HG03135 (cell line): ENCODE results near the gene GPA33.

Source experiments
- ATAC-seq: cut with Tn5 transposase; IDR thresholded peaks from one replicate; pipeline ENCODE4 v1.9.1; 2021; ENCODE audit warnings: mild to moderate bottlenecking, moderate library complexity; ENCODE audit not compliant: unreplicated experiment

The GPA33 gene

GRCh38 chr1:167088746-167089417, 1.3 kb downstream of the GPA33 start:
- ATAC-seq, result no peak

GRCh38 chr1:167086768-167087167, 3.4 kb downstream of the GPA33 start:
- ATAC-seq, result no peak

GRCh38 chr1:167086033-167086432, 4.1 kb downstream of the GPA33 start:
- ATAC-seq, result no peak

- ATAC-seq, result no peak
Measured at GRCh38 chr1:167084757-167085156, 5.4 kb downstream of the GPA33 start.

GRCh38 chr1:167083871-167084270, 6.3 kb downstream of the GPA33 start:
- no peak for ATAC-seq

GRCh38 chr1:167083066-167083665, 7.0 kb downstream of the GPA33 start:
- ATAC-seq, result no peak

GRCh38 chr1:167082511-167083027, 7.6 kb downstream of the GPA33 start:
- no peak for ATAC-seq

- no peak for ATAC-seq
Measured at GRCh38 chr1:167081594-167082156, 8.5 kb downstream of the GPA33 start.

- ATAC-seq, result no peak
Measured at GRCh38 chr1:167077868-167078210, 12.3 kb downstream of the GPA33 start.

- ATAC-seq, result no peak
Measured at GRCh38 chr1:167077128-167077867, 12.9 kb downstream of the GPA33 start.

GRCh38 chr1:167076136-167076710, 14.0 kb downstream of the GPA33 start:
- ATAC-seq, result no peak

GRCh38 chr1:167071286-167071685, 18.9 kb downstream of the GPA33 start:
- ATAC-seq, result no peak

GRCh38 chr1:167068761-167069160, 21.4 kb downstream of the GPA33 start:
- ATAC-seq, result no peak

GRCh38 chr1:167067904-167068303, 22.3 kb downstream of the GPA33 start:
- no peak for ATAC-seq

GRCh38 chr1:167066333-167067122, 23.6 kb downstream of the GPA33 start:
- ATAC-seq, result peak; percentile 73

GRCh38 chr1:167065471-167065870, 24.7 kb downstream of the GPA33 start:
- no peak for ATAC-seq

GRCh38 chr1:167064621-167065020, 25.6 kb downstream of the GPA33 start:
- no peak for ATAC-seq

GRCh38 chr1:167061073-167061464, 29.1 kb downstream of the GPA33 start:
- ATAC-seq, result no peak

GRCh38 chr1:167060141-167061072, 29.8 kb downstream of the GPA33 start:
- ATAC-seq, result no peak

- no peak for ATAC-seq
Measured at GRCh38 chr1:167059809-167060107, 30.4 kb downstream of the GPA33 start.
